ENCODE results near the gene PTP4A2. TPM values are rescaled to one million over a fixed set of nuclear protein-coding genes. Genes with fewer than 3 reads are reported as not detected.

Gene PTP4A2
- total RNA-seq, 4 donors from 2014 or later: 40.9 to 92.8 (median 67.3) TPM

- WGBS, 2 donors: 76 to 90% methylated on average over 2 of the region's 2 CpGs
- TF ChIP-seq POLR2A (IDR thresholded peaks at IDR 0.05) (no peak), CTCF (IDR thresholded peaks at IDR 0.05) (no peak)
- DNase-seq (ENCODE audit: low spot score in 2 of 2): no peak
- intact Hi-C loops (cut with DNase I; ENCODE audit: low total_unique reads): no loop called here
- H3K4me3 ChIP-seq (ENCODE audit: low read depth, poor library complexity, severe bottlenecking): no peak overlapping the region
These were observed 43.3 kb upstream of the PTP4A2 start for GRCh38 chr1:31981456-31981839.

GRCh38 chr1:31980835-31981455 is 42.8 kb upstream of the PTP4A2 start:
- WGBS, 2 donors: 86 to 87% methylated on average over 10 of the region's 10 CpGs
- TF ChIP-seq CTCF (IDR thresholded peaks at IDR 0.05): no peak
- no peak for TF ChIP-seq POLR2A (IDR thresholded peaks at IDR 0.05)
- DNase-seq (ENCODE audit: low spot score in 2 of 2): no peak
- H3K4me3 ChIP-seq (ENCODE audit: low read depth, poor library complexity, severe bottlenecking): no peak overlapping the region
- intact Hi-C loops (cut with DNase I; ENCODE audit: low total_unique reads): no loop called here

GRCh38 chr1:31978843-31979400 is 40.8 kb upstream of the PTP4A2 start:
- TF ChIP-seq CTCF (IDR thresholded peaks at IDR 0.05) (no peak), POLR2A (IDR thresholded peaks at IDR 0.05) (no peak)
- intact Hi-C loops (cut with DNase I; ENCODE audit: low total_unique reads): no loop called here
- H3K4me3 ChIP-seq (ENCODE audit: low read depth, poor library complexity, severe bottlenecking): no peak overlapping the region
- WGBS, 2 donors: 50 to 55% methylated on average over 4 of the region's 4 CpGs
- no peak for DNase-seq (ENCODE audit: low spot score in 2 of 2)

GRCh38 chr1:31977385-31978131 is 39.4 kb upstream of the PTP4A2 start:
- WGBS, 2 donors: 26 to 27% methylated on average over 6 of the region's 6 CpGs
- no peak for DNase-seq (ENCODE audit: low spot score in 2 of 2)
- intact Hi-C loops (cut with DNase I; ENCODE audit: low total_unique reads): no loop called here
- TF ChIP-seq POLR2A (IDR thresholded peaks at IDR 0.05) (no peak), CTCF (IDR thresholded peaks at IDR 0.05) (no peak)
- H3K4me3 ChIP-seq (ENCODE audit: low read depth, poor library complexity, severe bottlenecking): no peak overlapping the region

- WGBS, 2 donors: 76 to 83% methylated on average over 1 of the region's 1 CpG
- intact Hi-C loops (cut with DNase I; ENCODE audit: low total_unique reads): no loop called here
- no peak overlapping the region for H3K4me3 ChIP-seq (ENCODE audit: low read depth, poor library complexity, severe bottlenecking)
- TF ChIP-seq CTCF (IDR thresholded peaks at IDR 0.05) (no peak), POLR2A (IDR thresholded peaks at IDR 0.05) (no peak)
- DNase-seq (ENCODE audit: low spot score in 2 of 2): no peak
These were observed 38.2 kb upstream of the PTP4A2 start for GRCh38 chr1:31976401-31976800.

All from lower leg skin (tissue), 4 donors.